GM18868 (cell line): ENCODE results near the gene PIAS2.

Source experiments
- ATAC-seq: cut with Tn5 transposase; IDR thresholded peaks from one replicate; pipeline ENCODE4 v1.9.1; 2021; ENCODE audit warnings: mild to moderate bottlenecking, moderate library complexity; ENCODE audit not compliant: unreplicated experiment

The PIAS2 gene

GRCh38 chr18:46768166-46768921, 149.0 kb downstream of the PIAS2 start:
- ATAC-seq = no peak

- no peak for ATAC-seq
Observed at GRCh38 chr18:46767217-46767616, 150.1 kb downstream of the PIAS2 start.

- no peak for ATAC-seq
Observed at GRCh38 chr18:46764586-46764985, 152.7 kb downstream of the PIAS2 start.

DNA sequence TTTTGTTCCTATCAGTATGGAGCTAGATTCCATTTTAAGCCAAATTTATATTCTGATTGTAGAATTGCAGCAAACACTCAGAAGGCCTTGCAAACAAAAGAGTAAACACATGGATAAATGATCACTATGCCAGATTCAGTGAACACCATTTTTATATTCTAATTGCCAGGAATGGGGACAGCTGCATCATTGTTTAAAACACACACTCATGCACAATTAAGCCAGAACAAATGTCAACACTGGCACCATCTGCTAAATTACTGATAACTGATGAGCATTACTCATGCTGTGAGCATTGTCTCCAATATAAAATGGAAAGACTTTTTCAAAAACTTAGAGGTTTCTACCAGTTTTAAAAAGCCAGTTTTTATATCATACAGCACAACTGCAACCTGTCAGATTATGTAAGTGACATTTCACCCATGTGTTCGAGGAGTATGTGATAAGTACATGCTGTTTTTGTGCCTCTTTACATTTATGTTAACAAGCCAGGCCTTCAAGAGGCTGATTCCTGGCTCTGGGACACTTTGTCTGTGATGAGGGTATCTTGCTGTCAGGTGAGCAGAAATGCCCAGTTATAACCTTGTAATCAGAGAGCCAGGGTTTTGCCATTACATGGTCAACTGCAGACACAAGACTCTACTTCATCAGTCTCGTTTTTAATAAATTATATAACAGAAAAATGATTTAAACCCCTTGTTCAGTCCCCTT, 156.1 kb downstream of the PIAS2 start:
- ATAC-seq = no peak

DNA sequence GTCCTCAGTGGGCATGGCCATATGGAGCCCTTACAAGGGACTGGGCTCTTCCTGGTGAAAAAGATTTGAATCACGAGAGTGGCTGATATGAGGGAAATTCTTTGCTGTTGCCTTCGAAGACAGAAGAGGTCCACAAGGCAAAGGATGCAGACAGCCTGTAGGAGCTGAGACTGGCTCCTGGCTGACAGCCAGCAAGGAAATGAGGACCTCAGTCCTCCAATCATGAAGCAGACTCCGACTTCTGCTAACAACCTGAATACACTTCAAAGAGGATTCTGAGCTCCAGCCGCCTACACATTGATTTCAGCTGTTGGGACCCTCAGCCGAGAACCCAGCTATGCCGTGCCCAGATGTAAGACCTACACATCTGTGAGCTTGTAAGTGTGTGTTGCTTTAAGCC, 157.4 kb downstream of the PIAS2 start:
- ATAC-seq = no peak

DNA sequence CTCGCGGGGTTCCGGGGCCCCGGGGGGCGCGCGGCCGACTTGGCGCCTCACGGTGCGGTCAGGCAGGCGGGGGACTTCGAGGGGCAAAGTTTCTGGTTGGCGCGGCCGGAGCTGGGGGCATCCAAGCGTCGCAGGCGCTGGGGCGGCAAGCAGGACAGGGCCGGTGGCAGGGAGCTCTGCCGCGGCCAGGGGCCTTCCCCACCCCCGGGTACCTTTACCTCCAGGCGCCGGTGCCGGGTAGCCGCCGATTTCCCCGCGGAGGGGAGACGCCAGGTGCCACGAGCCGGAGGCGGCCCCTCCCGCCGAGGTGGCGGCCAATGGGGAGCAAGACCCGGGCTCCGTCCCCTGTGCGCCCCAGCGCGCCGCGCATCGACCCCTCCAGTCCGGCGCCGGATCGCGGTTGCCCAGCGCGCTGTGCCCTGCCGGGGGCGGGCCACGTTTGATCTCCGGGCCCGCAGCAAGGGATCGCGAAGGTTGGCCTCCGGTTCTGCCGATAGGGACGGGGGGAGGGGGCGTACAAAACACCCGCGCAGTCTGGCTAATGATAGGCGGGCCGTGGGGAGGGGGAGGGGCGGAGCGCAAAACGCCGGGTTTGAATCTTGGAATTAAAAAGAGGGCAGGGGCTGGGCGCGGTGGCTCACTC, 160.6 kb downstream of the PIAS2 start, which contains the start of gene ST8SIA5:
ST8SIA5 (minus strand) TSS at position 495 of the 643 bp plus-strand sequence. CDS start 545 bp downstream, outside the sequence.
- peak; percentile 40 for ATAC-seq

GRCh38 chr18:46756025-46756558, 161.2 kb downstream of the PIAS2 start:
- ATAC-seq = peak; percentile 4

DNA sequence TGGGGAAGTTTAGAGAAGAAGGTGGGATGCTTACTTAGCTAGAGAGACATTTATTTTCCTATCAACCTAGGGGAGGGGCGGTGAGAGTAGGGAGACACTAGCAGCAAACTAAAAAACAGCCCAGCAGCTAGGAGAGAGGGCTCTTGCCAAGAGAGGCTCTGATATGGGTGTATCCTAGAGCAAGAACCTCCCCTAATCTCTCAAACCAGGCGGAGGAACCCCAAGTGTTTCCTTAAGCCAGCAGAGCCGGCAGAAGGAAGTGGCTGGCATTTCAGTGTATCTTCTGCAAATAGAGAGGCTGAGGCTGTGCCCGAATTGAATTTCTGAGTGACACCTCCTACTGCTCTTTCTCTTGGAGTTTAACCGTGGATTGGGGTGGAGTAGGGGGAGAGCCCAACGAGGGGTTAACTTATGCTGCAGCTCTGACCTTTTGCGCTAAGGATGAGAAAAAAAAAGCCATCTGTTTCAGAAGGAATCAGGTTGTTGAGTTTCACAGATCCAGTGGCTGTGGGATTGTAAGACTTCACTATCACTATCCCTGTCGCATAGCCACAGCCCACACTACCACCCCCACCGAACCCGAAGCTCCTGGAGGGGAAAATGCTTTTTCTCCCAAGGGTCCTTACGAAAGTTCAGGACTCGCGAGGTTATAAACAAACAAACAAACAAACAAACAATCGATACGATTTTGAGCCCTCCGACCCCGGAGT, 161.8 kb downstream of the PIAS2 start:
- ATAC-seq = no peak

GRCh38 chr18:46754661-46755292, 162.5 kb downstream of the PIAS2 start:
- peak; percentile 2 for ATAC-seq

- ATAC-seq = peak; percentile 63
Observed at GRCh38 chr18:46754188-46754587, 163.1 kb downstream of the PIAS2 start.
